ENCODE results near the gene FMR1NB.

The FMR1NB gene, protein sequence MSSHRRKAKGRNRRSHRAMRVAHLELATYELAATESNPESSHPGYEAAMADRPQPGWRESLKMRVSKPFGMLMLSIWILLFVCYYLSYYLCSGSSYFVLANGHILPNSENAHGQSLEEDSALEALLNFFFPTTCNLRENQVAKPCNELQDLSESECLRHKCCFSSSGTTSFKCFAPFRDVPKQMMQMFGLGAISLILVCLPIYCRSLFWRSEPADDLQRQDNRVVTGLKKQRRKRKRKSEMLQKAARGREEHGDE

GRCh38 chrX:147981038-147981752 lies at the start of gene FMR1NB:
Gene FMR1NB (plus strand): TSS chrX:147981337. CDS start chrX:147981403, 66 bp downstream.
- no peak for DNase-seq (ENCODE audit: low spot score)

GRCh38 chrX:147933815-147934214 lies 47.3 kb upstream of the FMR1NB start:
- DNase-seq (ENCODE audit: low spot score): no peak

GRCh38 chrX:147935156-147935758 lies 45.9 kb upstream of the FMR1NB start:
- no peak for DNase-seq (ENCODE audit: low spot score)

- no peak for DNase-seq (ENCODE audit: low spot score)
Observed at GRCh38 chrX:147945286-147945685, 35.9 kb upstream of the FMR1NB start.

DNA sequence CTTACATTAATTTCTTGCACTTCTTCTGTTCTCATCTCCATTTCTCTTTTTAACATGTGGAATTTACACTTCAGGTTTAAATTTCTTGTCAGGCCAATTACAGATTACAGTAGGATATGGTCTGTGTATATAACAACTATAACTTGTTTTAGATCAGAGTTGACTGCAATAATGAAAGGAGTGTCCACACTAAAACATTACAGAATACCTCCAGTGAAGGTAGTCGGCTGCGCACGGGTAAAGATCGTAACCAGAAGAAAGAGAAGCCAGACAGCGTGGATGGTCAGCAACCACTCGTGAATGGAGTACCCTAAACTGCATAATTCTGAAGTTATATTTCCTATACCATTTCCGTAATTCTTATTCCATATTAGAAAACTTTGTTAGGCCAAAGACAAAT lies 32.6 kb upstream of the FMR1NB start:
- DNase-seq (ENCODE audit: low spot score): no peak

DNA sequence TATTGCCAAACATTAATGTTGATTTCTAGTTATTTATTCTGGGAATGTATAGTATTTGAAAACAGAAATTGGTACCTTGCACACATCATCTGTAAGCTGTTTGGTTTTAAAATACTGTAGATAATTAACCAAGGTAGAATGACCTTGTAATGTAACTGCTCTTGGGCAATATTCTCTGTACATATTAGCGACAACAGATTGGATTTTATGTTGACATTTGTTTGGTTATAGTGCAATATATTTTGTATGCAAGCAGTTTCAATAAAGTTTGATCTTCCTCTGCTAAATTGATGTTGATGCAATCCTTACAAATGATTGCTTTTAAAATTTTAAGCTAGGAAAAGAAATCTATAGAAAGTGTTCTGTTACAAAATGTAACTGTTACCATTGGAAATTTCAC lies 30.8 kb upstream of the FMR1NB start:
- DNase-seq (ENCODE audit: low spot score): no peak

DNA sequence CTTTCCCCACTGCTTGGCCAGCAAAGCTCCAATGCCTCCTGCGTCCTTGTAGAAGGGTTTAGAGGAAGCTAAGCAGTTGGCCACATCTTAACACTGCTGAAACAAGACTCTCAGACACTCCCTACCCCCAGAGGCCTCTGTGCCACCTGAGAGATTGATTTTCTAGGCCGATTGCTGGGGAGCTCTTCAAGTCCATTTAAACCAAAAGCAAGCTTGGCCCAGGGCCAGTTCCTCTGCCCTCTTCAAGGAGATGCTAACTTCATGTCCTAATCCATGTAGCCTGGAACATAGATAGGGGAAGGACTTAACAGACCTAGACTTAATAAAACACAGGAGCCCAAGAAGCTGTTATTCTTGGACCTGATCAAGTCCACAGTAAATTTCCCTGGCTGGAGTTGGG lies 27.2 kb upstream of the FMR1NB start:
- no peak for DNase-seq (ENCODE audit: low spot score)

DNA sequence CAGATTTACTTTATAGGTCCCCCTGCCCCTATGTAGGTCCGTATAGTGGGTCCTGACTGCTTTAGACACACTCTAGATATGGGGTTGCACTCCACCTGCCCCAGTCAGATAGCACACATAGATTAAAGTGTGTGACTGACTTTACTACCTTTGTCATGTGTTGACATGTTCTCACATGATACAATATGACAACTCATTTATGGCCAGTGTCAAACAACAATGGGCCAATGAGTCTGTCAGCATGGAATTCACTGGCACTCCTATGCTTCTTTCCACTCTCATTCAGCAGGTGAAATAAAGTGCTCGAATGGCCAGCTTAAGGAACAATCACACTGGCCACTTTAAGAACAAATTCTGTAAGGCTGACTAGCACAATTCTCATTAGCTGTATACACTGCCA lies 23.8 kb upstream of the FMR1NB start:
- no peak for DNase-seq (ENCODE audit: low spot score)

GRCh38 chrX:147958291-147958690 lies 22.8 kb upstream of the FMR1NB start:
- DNase-seq (ENCODE audit: low spot score): no peak

GRCh38 chrX:147960722-147961121 lies 20.4 kb upstream of the FMR1NB start:
- DNase-seq (ENCODE audit: low spot score): no peak

GRCh38 chrX:147962476-147962875 lies 18.7 kb upstream of the FMR1NB start:
- no peak for DNase-seq (ENCODE audit: low spot score)

GRCh38 chrX:147978931-147979330 lies 2.2 kb upstream of the FMR1NB start:
- no peak for DNase-seq (ENCODE audit: low spot score)

DNA sequence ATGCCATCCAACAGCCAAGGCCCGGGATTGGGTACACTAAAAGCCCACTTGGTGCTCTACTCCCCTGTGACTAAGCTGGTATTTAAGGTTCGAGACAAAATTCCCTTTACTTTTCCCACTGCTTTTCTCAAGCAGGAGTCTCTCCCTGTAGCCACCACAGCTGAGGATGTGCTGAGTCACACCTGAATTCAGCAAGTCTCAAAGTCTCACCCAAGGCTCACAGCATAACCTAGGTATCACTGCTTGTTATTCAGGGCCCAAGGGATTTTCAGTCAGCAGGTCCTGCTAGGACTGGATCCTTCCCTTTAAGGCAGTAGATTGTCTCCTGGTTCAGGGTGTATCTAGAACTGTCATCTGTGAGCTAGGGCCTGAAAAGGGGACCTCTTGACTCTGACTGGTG lies 39.2 kb downstream of the FMR1NB start:
- no peak for DNase-seq (ENCODE audit: low spot score)

DNA sequence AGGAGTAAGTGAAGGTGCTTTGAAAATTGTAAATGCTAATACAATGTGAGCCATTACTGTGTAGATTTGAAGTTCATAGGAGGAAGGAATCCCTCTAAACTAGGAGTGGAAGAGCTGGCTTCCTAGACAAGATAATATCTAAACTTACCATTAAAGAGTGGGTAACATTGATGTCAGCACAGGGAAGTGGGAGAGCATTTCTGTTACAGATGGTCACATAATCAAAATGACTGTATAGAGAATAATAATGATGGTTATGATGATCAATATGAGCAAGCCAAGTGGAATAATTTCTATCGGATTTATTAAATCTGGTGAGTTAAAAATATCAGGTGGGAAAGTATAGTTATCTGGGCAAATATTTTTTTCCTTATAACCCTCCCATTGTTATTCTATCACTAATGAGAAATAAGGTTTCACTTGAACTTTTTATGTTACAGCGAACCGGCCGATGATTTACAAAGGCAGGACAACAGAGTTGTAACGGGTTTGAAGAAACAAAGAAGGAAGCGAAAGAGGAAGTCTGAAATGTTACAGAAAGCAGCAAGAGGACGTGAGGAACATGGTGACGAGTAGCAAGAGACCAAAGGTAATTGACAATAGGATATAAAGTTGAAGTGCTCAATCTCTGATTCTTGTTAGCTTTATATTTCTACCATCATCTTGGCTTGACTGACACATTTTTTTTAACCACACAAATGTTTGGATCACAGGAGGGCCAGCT lies 43.5 kb downstream of the FMR1NB start:
- DNase-seq (ENCODE audit: low spot score): peak; percentile 10

DNA sequence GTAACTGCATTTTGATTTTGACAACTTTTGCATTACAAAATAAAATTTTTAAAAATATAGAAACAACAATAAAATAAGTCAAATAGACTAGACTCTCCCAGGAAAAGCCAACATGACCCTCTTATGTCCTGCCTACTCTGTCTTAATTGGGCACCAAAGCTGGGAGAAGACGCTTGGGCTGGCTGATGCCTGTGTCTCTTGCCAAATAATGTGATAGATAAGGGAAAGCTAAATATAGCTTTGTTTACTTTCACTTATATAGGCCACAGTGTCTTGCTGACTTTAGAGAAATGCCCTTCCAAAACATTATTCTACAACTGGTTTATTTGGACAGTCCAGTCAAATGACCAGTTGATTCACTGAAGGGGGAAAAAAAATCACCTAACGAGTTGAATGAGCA lies 54.2 kb downstream of the FMR1NB start:
- no peak for DNase-seq (ENCODE audit: low spot score)

- DNase-seq (ENCODE audit: low spot score): no peak
Observed at GRCh38 chrX:148037020-148037419, 55.9 kb downstream of the FMR1NB start.

DNA sequence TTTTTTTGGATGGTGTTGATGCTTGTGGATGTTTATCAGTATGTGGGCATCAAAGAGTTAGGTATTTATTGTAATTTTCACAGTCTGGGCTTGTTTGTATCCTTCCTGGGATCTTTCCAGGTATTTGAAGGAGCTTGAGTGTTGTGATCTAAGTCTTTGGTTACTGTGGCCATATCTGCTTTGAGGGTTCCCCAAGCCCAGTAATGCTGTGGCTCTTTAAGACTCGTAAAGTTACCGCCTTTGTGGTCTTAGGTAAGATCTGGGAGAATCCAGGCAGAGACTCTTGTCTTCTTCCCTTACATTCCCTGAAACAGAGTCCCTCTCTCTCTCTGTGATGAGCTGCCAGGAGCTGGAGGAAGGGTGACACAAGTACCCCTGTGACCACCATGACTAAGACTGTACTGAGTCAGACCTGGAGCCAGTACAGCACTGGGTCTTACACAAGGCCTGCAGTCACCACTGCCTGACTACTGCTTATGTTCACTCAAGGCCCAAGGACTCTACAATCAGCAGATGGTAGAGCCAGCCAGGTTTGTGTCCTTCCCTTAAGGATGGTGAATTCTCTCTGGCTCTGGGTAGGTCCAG lies 62.2 kb downstream of the FMR1NB start:
- no peak for DNase-seq (ENCODE audit: low spot score)

DNA sequence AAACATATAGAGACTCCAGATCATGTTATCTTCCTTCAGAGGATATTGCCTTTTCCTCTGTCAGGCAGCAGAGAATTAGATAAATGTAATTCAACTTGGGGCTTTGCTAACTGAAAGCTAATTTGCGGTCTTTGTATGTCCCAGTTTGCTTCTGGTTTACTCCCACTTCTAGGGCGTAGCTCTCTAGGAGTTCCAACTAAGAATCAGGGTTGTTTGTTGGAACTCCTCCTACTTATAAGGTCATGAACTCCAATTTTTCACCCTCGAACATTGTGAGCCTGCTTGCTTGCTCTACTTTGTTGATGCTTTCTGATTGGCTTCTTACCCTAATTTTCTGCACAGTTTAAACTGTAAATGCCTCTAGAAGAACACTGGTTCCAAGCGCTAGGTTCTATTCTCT lies 66.1 kb downstream of the FMR1NB start:
- no peak for DNase-seq (ENCODE audit: low spot score)

GRCh38 chrX:148049441-148049840 lies 68.3 kb downstream of the FMR1NB start:
- peak; percentile 24 for DNase-seq (ENCODE audit: low spot score)

DNA sequence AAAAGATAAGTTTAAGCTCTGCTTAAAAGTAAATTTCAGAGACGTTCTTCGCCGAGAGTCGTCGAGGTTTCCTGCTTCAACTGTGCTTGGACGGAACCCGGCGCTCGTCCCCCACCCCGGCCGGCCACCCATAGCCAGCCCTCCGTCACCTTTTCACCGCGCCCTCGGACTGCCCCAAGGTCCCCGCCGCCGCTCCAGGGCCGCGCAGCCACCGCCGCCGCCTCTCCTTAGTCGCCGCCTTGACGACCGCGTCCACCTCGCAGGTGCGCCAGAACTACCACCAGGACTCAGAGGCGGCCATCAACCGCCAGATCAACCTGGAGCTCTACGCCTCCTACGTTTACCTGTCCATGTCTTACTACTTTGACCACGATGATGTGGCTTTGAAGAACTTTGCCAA lies 70.8 kb downstream of the FMR1NB start:
- DNase-seq (ENCODE audit: low spot score): no peak

GRCh38 chrX:148067285-148067684 lies 86.1 kb downstream of the FMR1NB start:
- DNase-seq (ENCODE audit: low spot score): no peak

GRCh38 chrX:148069759-148070503 lies 88.8 kb downstream of the FMR1NB start:
- peak; percentile 18 for DNase-seq (ENCODE audit: low spot score)
